ENCODE data around the gene GPR137C. TPM values are rescaled to one million over a fixed set of nuclear protein-coding genes. Genes with fewer than 3 reads are reported as not detected.

Gene GPR137C
- total and polyA plus RNA-seq, 2 of the 4 experiments (the other 2 are of a cell fraction), result 0.72 to 0.91 TPM

DNA sequence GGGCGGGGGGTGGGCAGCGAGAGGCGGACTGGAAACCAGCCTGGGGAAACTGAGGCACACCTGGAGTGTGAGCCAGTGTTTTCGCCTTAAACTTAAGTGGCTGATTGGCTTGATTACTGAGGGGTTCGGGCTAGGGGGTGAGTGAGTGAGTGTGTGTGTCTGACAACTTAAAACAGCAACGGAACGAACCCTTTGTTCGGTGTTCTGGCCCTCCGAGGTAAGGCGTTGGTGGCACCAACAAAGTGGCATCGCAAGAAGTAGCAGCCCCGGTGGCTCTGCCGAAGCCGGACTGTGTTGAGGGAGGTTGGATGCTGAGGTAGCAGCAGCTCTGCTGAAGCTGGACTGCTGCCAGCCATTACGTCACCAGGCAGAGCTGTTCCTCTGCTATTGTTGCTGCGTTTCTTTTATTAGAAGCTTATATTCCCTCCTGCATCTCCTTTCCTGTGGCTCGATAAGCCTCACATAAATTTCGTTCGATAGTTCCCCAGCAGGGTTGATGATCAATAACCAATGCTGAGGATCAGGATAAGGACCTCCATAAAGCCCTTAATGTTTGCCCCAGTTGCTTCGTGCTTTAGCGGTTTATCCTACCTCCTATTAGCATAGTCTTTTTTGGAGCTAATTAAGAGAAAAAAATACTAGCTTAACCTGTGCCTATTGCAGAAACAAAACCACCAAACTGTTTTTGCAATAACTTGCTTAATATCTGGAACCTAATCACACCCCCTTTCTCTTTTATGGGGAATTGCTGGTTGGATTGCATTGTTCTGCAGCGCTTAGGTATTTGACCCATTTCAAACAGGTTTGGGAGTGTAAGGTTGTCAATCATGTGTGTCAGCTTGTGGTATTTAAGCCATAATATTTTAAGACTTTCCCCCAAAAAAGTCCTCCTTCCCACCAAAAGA lies 1.3 kb downstream of the GPR137C start:
- H3K14ac ChIP-seq (replicated peaks; ENCODE audit: low read depth, low read length), result 0 out of 2 replicates have a peak overlapping the region, but pooled peaks have one; percentile 39
- 0% methylated on average over 4 of the region's 22 CpGs; no CpG with 5 or more reads in 1 of the 2 experiments for WGBS, 2 experiments (ENCODE audit: extremely low coverage in 2 of 2, insufficient read length in 1 of 2)
- peak overlapping the region; percentile 56 for H3K4me3 ChIP-seq (ENCODE audit: insufficient read depth, low read depth, low read length)
- DNase-seq, result peak; percentile 91
- dilution Hi-C loops (cut with HindIII; ENCODE audit: low sequenced_read_pairs, unreplicated experiment) (no loop called here), intact Hi-C loops (cut with micrococcal nuclease) (loop anchor here (2.0 to 5.0 kb wide), 2 partner anchors 141 to 237 kb away; partner anchors contain the start of gene ERO1A), in situ Hi-C loops (cut with MboI; ENCODE audit: low sequenced_read_pairs) (no loop called here)
- H3K27ac ChIP-seq (ENCODE audit: insufficient read depth, low read length), result no peak overlapping the region; the same call in 1 of the 2 replicates
- no peaks in the 10 kb centered on the region; the same call in 1 of the 2 replicates for H3K9me1 ChIP-seq (ENCODE audit: insufficient read depth, low read length)
- H3K27me3 ChIP-seq (ENCODE audit: control insufficient read depth, insufficient read depth, low read length), result no peaks in the 10 kb centered on the region
- peaks cover 0 to 13% of the 10 kb centered on the region in 2 experiments; a peak in 2 of 4 replicates for H3K79me1 ChIP-seq (ENCODE audit: low read depth in 1 of 2, low read length in 2 of 2)
- no peak overlapping the region for H3K56ac ChIP-seq (ENCODE audit: extremely low read depth, insufficient read depth, low read length)
- ChIA-PET POLR2A (ENCODE audit: unreplicated experiment) (no interaction called here), CTCF (interaction anchor here (0.6 kb wide), 1 partner anchor 482 kb away, joined by 4 read pairs; no protein-coding TSS in a partner anchor)
- H3K36me3 ChIP-seq (ENCODE audit: control insufficient read depth, insufficient read depth, low read length), result no peaks in the 10 kb centered on the region
- H3K9me3 ChIP-seq (ENCODE audit: control insufficient read depth, insufficient read depth, low read length), result peaks cover under 1% of the 10 kb centered on the region; the same call in 1 of the 2 replicates
- H2BK120ac ChIP-seq (ENCODE audit: low read depth, low read length), result no peak overlapping the region
- no peak overlapping the region for H3K4ac ChIP-seq (ENCODE audit: low read depth, low read length)
- H2BK5ac ChIP-seq (ENCODE audit: low read depth, low read length, poor library complexity, severe bottlenecking), result no peak overlapping the region
- H3K18ac ChIP-seq (ENCODE audit: low read depth, low read length), result no peak overlapping the region
- no peak for ATAC-seq (ENCODE audit: low read depth)
- H4K91ac ChIP-seq (ENCODE audit: insufficient read depth, low read depth, low read length), result no peak overlapping the region
- H4K8ac ChIP-seq (ENCODE audit: low read depth in 2 of 2, low read length in 2 of 2), result peak overlapping the region in 1 of 2 experiments; percentile 7; a peak in 1 of 4 replicates
- no peaks in the 10 kb centered on the region for H3K4me1 ChIP-seq (ENCODE audit: control insufficient read depth, insufficient read depth, low read length)
- H4K20me1 ChIP-seq (ENCODE audit: insufficient read depth, low read length), result no peaks in the 10 kb centered on the region
- H2AK9ac ChIP-seq (replicated peaks; ENCODE audit: low read depth, low read length, poor library complexity), result no peak overlapping the region
- H3K23ac ChIP-seq (ENCODE audit: low read depth, low read length), result peak overlapping the region; percentile 61
- no peak for TF ChIP-seq SMC3 (IDR thresholded peaks at IDR 0.05; ENCODE audit: low read depth, low read length)
- TF ChIP-seq, protein P1, sequence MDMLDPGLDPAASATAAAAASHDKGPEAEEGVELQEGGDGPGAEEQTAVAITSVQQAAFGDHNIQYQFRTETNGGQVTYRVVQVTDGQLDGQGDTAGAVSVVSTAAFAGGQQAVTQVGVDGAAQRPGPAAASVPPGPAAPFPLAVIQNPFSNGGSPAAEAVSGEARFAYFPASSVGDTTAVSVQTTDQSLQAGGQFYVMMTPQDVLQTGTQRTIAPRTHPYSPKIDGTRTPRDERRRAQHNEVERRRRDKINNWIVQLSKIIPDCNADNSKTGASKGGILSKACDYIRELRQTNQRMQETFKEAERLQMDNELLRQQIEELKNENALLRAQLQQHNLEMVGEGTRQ (IDR thresholded peaks at IDR 0.05; ENCODE audit: low read depth, low read length), result no peak
- no peak for TF ChIP-seq RCOR1 (IDR thresholded peaks at IDR 0.05; ENCODE audit: insufficient replicate concordance, low read length)
- no peak for TF ChIP-seq FOS (IDR thresholded peaks at IDR 0.05; ENCODE audit: low read depth, low read length)
- peak; percentile 27; the same call in 1 of the 2 replicates for TF ChIP-seq MAFK (IDR thresholded peaks at IDR 0.05; ENCODE audit: low read depth, low read length)
- TF ChIP-seq CEBPB (IDR thresholded peaks at IDR 0.05; ENCODE audit: low read depth, low read length), result peak; percentile 72
- TF ChIP-seq NFE2L2 (IDR thresholded peaks at IDR 0.05; ENCODE audit: low read depth, low read length), result no peak
- no peak overlapping the region; the same call in 2 of the 3 replicates for H2BK15ac ChIP-seq (ENCODE audit: low read depth, low read length)
- peak overlapping the region; percentile 66 for H3K9ac ChIP-seq (ENCODE audit: low read depth, low read length)
- peak overlapping the region; percentile 96 for H2AFZ ChIP-seq (replicated peaks; ENCODE audit: low read length, poor library complexity)
- H2AK5ac ChIP-seq (ENCODE audit: low read depth, low read length), result no peak overlapping the region
- no TSS peak for BruUV-seq (replicated peaks)
- H4K5ac ChIP-seq (ENCODE audit: low read depth, low read length), result no peak overlapping the region
- peak overlapping the region; percentile 96 for H3K4me2 ChIP-seq (ENCODE audit: low read depth, low read length)
- H2BK20ac ChIP-seq (ENCODE audit: low read depth, low read length), result no peak overlapping the region
